SHP77 treated with DMSO at 0.1 percent for 48 hours (cell line): ENCODE data around the gene CERS6.

Experiments
- DNase-seq: peaks from one replicate; lab custom pipeline; 2025; lab: John Stamatoyannopoulos, UW

The CERS6 gene

GRCh38 chr2:168530982-168531622, 75.0 kb downstream of the CERS6 start:
- DNase-seq = no peak

- no peak for DNase-seq
Observed at GRCh38 chr2:168534926-168535325, 78.9 kb downstream of the CERS6 start.

GRCh38 chr2:168536925-168537466, 80.9 kb downstream of the CERS6 start:
- DNase-seq = no peak

GRCh38 chr2:168538133-168538532, 82.1 kb downstream of the CERS6 start:
- DNase-seq = no peak

- DNase-seq = no peak
Observed at GRCh38 chr2:168538534-168538933, 82.5 kb downstream of the CERS6 start.

- DNase-seq = no peak
Observed at GRCh38 chr2:168539945-168540344, 83.9 kb downstream of the CERS6 start.

GRCh38 chr2:168541858-168542257, 85.8 kb downstream of the CERS6 start:
- DNase-seq = no peak

- DNase-seq = no peak
Observed at GRCh38 chr2:168543037-168543436, 87.0 kb downstream of the CERS6 start.

GRCh38 chr2:168543935-168544334, 87.9 kb downstream of the CERS6 start:
- DNase-seq = no peak

- no peak for DNase-seq
Observed at GRCh38 chr2:168545439-168546082, 89.5 kb downstream of the CERS6 start.

GRCh38 chr2:168550670-168551069, 94.6 kb downstream of the CERS6 start:
- DNase-seq = no peak

GRCh38 chr2:168552450-168552856, 96.4 kb downstream of the CERS6 start:
- DNase-seq = no peak

GRCh38 chr2:168555283-168555682, 99.2 kb downstream of the CERS6 start:
- no peak for DNase-seq

- no peak for DNase-seq
Observed at GRCh38 chr2:168559187-168559586, 103.1 kb downstream of the CERS6 start.

- no peak for DNase-seq
Observed at GRCh38 chr2:168560817-168561499, 104.9 kb downstream of the CERS6 start.

GRCh38 chr2:168561991-168562390, 105.9 kb downstream of the CERS6 start:
- DNase-seq = no peak

- no peak for DNase-seq
Observed at GRCh38 chr2:168562971-168563370, 106.9 kb downstream of the CERS6 start.

- no peak for DNase-seq
Observed at GRCh38 chr2:168564641-168565040, 108.6 kb downstream of the CERS6 start.

- no peak for DNase-seq
Observed at GRCh38 chr2:168565112-168565511, 109.0 kb downstream of the CERS6 start.

GRCh38 chr2:168565512-168565911, 109.4 kb downstream of the CERS6 start:
- DNase-seq = no peak

GRCh38 chr2:168566974-168567665, 111.0 kb downstream of the CERS6 start:
- no peak for DNase-seq

GRCh38 chr2:168567836-168568235, 111.8 kb downstream of the CERS6 start:
- no peak for DNase-seq
